Measurements from ENCODE around the gene FGD3.
"Not testable (repeated sequence)": the region's sequence is repeated elsewhere in the genome, so short reads cannot be mapped to it uniquely, and the experiment has no call there.

FGD3 gene

GRCh38 chr9:92989561-92989960 lies 42.2 kb downstream of the FGD3 start:
- in situ Hi-C loops (cut with HindIII; ENCODE audit: low pct_ligation_motif_present, low sequenced_read_pairs): no loop called here
- Histone ChIP-seq H3K27me3 (replicated peaks) (no peaks in the 10 kb centered on the region), H3K36me3 (replicated peaks) (no peaks in the 10 kb centered on the region), H3K4me3 (ENCODE audit: low read depth, low read length) (no peak overlapping the region), H3K27ac (no peak overlapping the region)
- no peak for TF ChIP-seq CTCF (IDR thresholded peaks at IDR 0.05; ENCODE audit: low read depth, low read length, missing control alignments)
- DNase-seq: no peak

GRCh38 chr9:92990461-92990860 lies 43.1 kb downstream of the FGD3 start:
- no peak for TF ChIP-seq CTCF (IDR thresholded peaks at IDR 0.05; ENCODE audit: low read depth, low read length, missing control alignments)
- no peaks in the 10 kb centered on the region for H3K36me3 ChIP-seq (replicated peaks)
- H3K27ac ChIP-seq: no peak overlapping the region
- no peak for DNase-seq
- H3K4me3 ChIP-seq (ENCODE audit: low read depth, low read length): no peak overlapping the region
- H3K27me3 ChIP-seq (replicated peaks): no peaks in the 10 kb centered on the region
- in situ Hi-C loops (cut with HindIII; ENCODE audit: low pct_ligation_motif_present, low sequenced_read_pairs): no loop called here

- Histone ChIP-seq H3K4me3 (ENCODE audit: low read depth, low read length) (no peak overlapping the region), H3K27ac (no peak overlapping the region), H3K36me3 (replicated peaks) (no peaks in the 10 kb centered on the region), H3K27me3 (replicated peaks) (no peaks in the 10 kb centered on the region)
- in situ Hi-C loops (cut with HindIII; ENCODE audit: low pct_ligation_motif_present, low sequenced_read_pairs): no loop called here
- no peak for DNase-seq
- TF ChIP-seq CTCF (IDR thresholded peaks at IDR 0.05; ENCODE audit: low read depth, low read length, missing control alignments): no peak
These were observed 45.2 kb downstream of the FGD3 start for GRCh38 chr9:92992549-92992948.

GRCh38 chr9:92998871-92999270 lies 51.5 kb downstream of the FGD3 start:
- DNase-seq; H3K36me3 ChIP-seq (replicated peaks); H3K4me3 ChIP-seq (ENCODE audit: low read depth, low read length); in situ Hi-C loops (cut with HindIII; ENCODE audit: low pct_ligation_motif_present, low sequenced_read_pairs); H3K27ac ChIP-seq; H3K27me3 ChIP-seq (replicated peaks): not testable (repeated sequence)

- in situ Hi-C loops (cut with HindIII; ENCODE audit: low pct_ligation_motif_present, low sequenced_read_pairs): no loop called here
- no peak for TF ChIP-seq CTCF (IDR thresholded peaks at IDR 0.05; ENCODE audit: low read depth, low read length, missing control alignments)
- Histone ChIP-seq H3K27me3 (replicated peaks) (no peaks in the 10 kb centered on the region), H3K27ac (no peak overlapping the region), H3K36me3 (replicated peaks) (no peaks in the 10 kb centered on the region), H3K4me3 (ENCODE audit: low read depth, low read length) (no peak overlapping the region)
- no peak for DNase-seq
These were observed 53.7 kb downstream of the FGD3 start for GRCh38 chr9:93001031-93001430.

GRCh38 chr9:93002700-93003099 lies 55.4 kb downstream of the FGD3 start:
- no peaks in the 10 kb centered on the region for H3K27me3 ChIP-seq (replicated peaks)
- no peak for DNase-seq
- in situ Hi-C loops (cut with HindIII; ENCODE audit: low pct_ligation_motif_present, low sequenced_read_pairs): no loop called here
- H3K4me3 ChIP-seq (ENCODE audit: low read depth, low read length): no peak overlapping the region
- no peak overlapping the region for H3K27ac ChIP-seq
- H3K36me3 ChIP-seq (replicated peaks): no peaks in the 10 kb centered on the region
- TF ChIP-seq CTCF (IDR thresholded peaks at IDR 0.05; ENCODE audit: low read depth, low read length, missing control alignments): no peak
